GM23338 (cell line): ENCODE data around the gene ERP44. TPM values are rescaled to one million over a fixed set of nuclear protein-coding genes. Genes with fewer than 3 reads are reported as not detected.

ENCODE experiments used
- ATAC-seq: fragments of 200-7000 bp; cut with Tn5 transposase; 3 replicates; pipeline ENCODE4 v1.9.1; 2020
- DNase-seq: peaks from one replicate; pipeline ENCODE4 v3.0.0-alpha.2; 2015; ENCODE audit warnings: low spot score
- H2AFZ ChIP-seq: fragments of 200-600 bp; sonication (generic); 2 replicates; pipeline ENCODE4 v1.8.0; 2016; ENCODE audit warnings: antibody characterized with exemption, mild to moderate bottlenecking, moderate library complexity
- H3F3A ChIP-seq: fragments of 200-600 bp; sonication (generic); replicated peaks from 2 replicates; pipeline ENCODE4 v1.8.0; 2017; ENCODE audit warnings: antibody characterized with exemption, mixed run types, low read depth
- H3K27ac ChIP-seq: fragments of 200-600 bp; sonication (generic); 2 replicates; pipeline ENCODE4 v1.6.1; 2016; ENCODE audit warnings: low read depth
- H3K27me3 ChIP-seq: fragments of 200-600 bp; sonication (generic); 2 replicates; pipeline ENCODE4 v1.8.0; 2016; ENCODE audit warnings: mild to moderate bottlenecking, mixed run types, moderate library complexity; ENCODE audit not compliant: insufficient read depth
- H3K36me3 ChIP-seq: fragments of 200-600 bp; sonication (generic); 2 replicates; pipeline ENCODE4 v1.8.0; 2016; ENCODE audit warnings: mild to moderate bottlenecking; ENCODE audit not compliant: insufficient read depth
- H3K4me1 ChIP-seq: fragments of 200-600 bp; sonication (generic); 2 replicates; pipeline ENCODE4 v1.8.0; 2016; ENCODE audit warnings: mild to moderate bottlenecking, moderate library complexity; ENCODE audit not compliant: insufficient read depth
- H3K4me2 ChIP-seq: fragments of 200-600 bp; sonication (generic); 2 replicates; pipeline ENCODE4 v1.7.1; 2017; ENCODE audit warnings: mixed run types
- H3K4me3 ChIP-seq: fragments of 200-600 bp; sonication (generic); 2 replicates; pipeline ENCODE4 v1.6.1; 2016; ENCODE audit warnings: mixed run types
- H3K79me2 ChIP-seq: fragments of 200-600 bp; sonication (generic); replicated peaks from 2 replicates; pipeline ENCODE4 v1.8.0; 2017; ENCODE audit warnings: mild to moderate bottlenecking; ENCODE audit not compliant: insufficient read depth
- H3K9me2 ChIP-seq: fragments of 200-600 bp; sonication (generic); 2 replicates; pipeline ENCODE4 v1.8.0; 2017; ENCODE audit not compliant: insufficient read depth
- H4K20me1 ChIP-seq: fragments of 200-600 bp; sonication (generic); replicated peaks from 2 replicates; pipeline ENCODE4 v1.8.0; 2017; ENCODE audit warnings: mild to moderate bottlenecking; ENCODE audit not compliant: insufficient read depth
- H3K27ac Mint-ChIP-seq: 2 replicates; pipeline ENCODE4 v1.8.0; 2020; ENCODE audit warnings: inconsistent platforms, mild to moderate bottlenecking, moderate library complexity, mixed read lengths
- H3K27me3 Mint-ChIP-seq: 3 replicates; pipeline ENCODE4 v1.8.0; 2022; ENCODE audit warnings: low read depth, mild to moderate bottlenecking, moderate library complexity, mixed read lengths, inconsistent platforms; ENCODE audit not compliant: insufficient read depth, poor library complexity
- H3K36me3 Mint-ChIP-seq: 3 replicates; pipeline ENCODE4 v1.8.0; 2021; ENCODE audit warnings: low read depth, mild to moderate bottlenecking, inconsistent platforms, moderate library complexity, mixed read lengths
- H3K4me1 Mint-ChIP-seq: 3 replicates; pipeline ENCODE4 v1.8.0; 2020; ENCODE audit warnings: mild to moderate bottlenecking, inconsistent platforms, mixed read lengths
- H3K4me3 Mint-ChIP-seq: 3 replicates; pipeline ENCODE4 v1.8.0; 2021; ENCODE audit warnings: moderate library complexity, mild to moderate bottlenecking, inconsistent platforms, mixed read lengths
- H3K9me3 Mint-ChIP-seq: 3 replicates; pipeline ENCODE4 v1.8.0; 2020; ENCODE audit warnings: moderate library complexity, mild to moderate bottlenecking, inconsistent platforms, mixed read lengths
- CREB1 ChIP-seq: fragments of 250-450 bp; sonication (Bioruptor Pico); IDR thresholded peaks from 2 replicates; pipeline ENCODE4 v1.5.0; 2020; ENCODE audit warnings: low read depth, mild to moderate bottlenecking, moderate library complexity
- CTCF ChIP-seq, 2 experiments: fragments of 200-600 bp in 1 of 2; sonication (generic) in 1 of 2; conservative IDR thresholded peaks; 2 replicates each; pipeline versions ENCODE4 v1.5.1 to v1.6.1; 2016 to 2017; ENCODE audit warnings: antibody characterized with exemption in 2 of 2, low read depth in 2 of 2, mild to moderate bottlenecking in 2 of 2, moderate library complexity in 1 of 2
- ETS1 ChIP-seq: IDR thresholded peaks from 2 replicates; pipeline ENCODE4 v1.6.1; 2016; ENCODE audit warnings: antibody characterized with exemption
- EZH2 ChIP-seq: fragments of 200-600 bp; sonication (generic); IDR thresholded peaks from one replicate; pipeline ENCODE4 v1.8.0; 2017; ENCODE audit warnings: antibody characterized with exemption, mild to moderate bottlenecking, low read depth; ENCODE audit not compliant: unreplicated experiment
- EZH2phosphoT487 ChIP-seq: fragments of 200-600 bp; sonication (generic); IDR thresholded peaks from one replicate; pipeline ENCODE4 v1.8.1; 2018; ENCODE audit warnings: antibody characterized with exemption; ENCODE audit not compliant: unreplicated experiment
- JUNB ChIP-seq: IDR thresholded peaks from one replicate; pipeline ENCODE4 v1.6.1; 2016; ENCODE audit warnings: antibody characterized with exemption; ENCODE audit not compliant: unreplicated experiment
- NANOG ChIP-seq: IDR thresholded peaks from 2 replicates; pipeline ENCODE4 v1.6.1; 2016; ENCODE audit warnings: antibody characterized with exemption, borderline replicate concordance
- POLR2AphosphoS5 ChIP-seq: IDR thresholded peaks from 2 replicates; pipeline ENCODE4 v1.6.1; 2016; ENCODE audit warnings: antibody characterized with exemption, low read depth
- STAT1 ChIP-seq: IDR thresholded peaks from one replicate; pipeline ENCODE4 v1.6.1; 2016; ENCODE audit warnings: antibody characterized with exemption; ENCODE audit not compliant: unreplicated experiment
- ZNF331 ChIP-seq: fragments of 250-450 bp; sonication (Bioruptor Pico); IDR thresholded peaks from 2 replicates; pipeline ENCODE4 v1.5.0; 2020; ENCODE audit warnings: low read depth, mild to moderate bottlenecking, moderate library complexity
- polyA plus RNA-seq: library from polyadenylated mRNA; unstranded; fragments of >200 nt; fragmentation: Nextera tagmentation; extraction: Ambion mirVana; gene quantifications from 2 replicates; pipeline ENCODE4 v1.2.1, GENCODE V29; 2016
- total RNA-seq: library from RNA; depleted of rRNA; stranded (reverse); fragments of >200 nt; shearing (Covaris generic); gene quantifications from 2 replicates; pipeline ENCODE4 v1.2.3, GENCODE V29; 2014
- TF ChIP-seq, protein P1 (sequence below): IDR thresholded peaks from one replicate; pipeline ENCODE4 v1.6.1; 2018; ENCODE audit warnings: antibody characterized with exemption; ENCODE audit not compliant: unreplicated experiment

ERP44 gene
- total and polyA plus RNA-seq, 2 experiments from 2014 or later: 13.0 to 24.1 TPM

DNA sequence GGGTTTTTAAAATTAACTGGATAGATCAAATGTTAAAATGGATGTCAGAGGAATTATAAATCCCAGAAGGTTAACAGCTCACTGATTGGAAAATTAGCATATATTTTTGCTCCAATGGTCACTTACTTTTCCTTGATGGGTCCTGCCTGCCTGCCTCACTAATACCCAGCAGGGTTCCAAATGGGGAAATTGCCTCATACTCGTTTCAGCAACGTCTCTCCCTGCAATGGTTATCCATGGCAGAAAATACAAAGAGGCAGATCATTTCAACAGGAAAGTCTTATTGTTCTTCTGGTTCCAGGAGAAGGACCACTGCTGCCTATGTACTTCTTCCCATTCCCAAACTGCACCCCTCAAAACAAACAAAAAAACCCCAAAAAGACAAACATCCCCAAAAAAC, 71.3 kb downstream of the ERP44 start:
- no peak for ATAC-seq
- TF ChIP-seq CTCF (conservative IDR thresholded peaks at IDR 0.05; ENCODE audit: low read depth in 2 of 2) (no peak), ZNF331 (no peak), JUNB (no peak), CREB1 (CRISPR knock-in tag) (no peak), EZH2 (no peak), ETS1 (no peak), EZH2phosphoT487 (no peak), NANOG (no peak), STAT1 (no peak), POLR2AphosphoS5 (no peak)
- TF ChIP-seq, protein P1, sequence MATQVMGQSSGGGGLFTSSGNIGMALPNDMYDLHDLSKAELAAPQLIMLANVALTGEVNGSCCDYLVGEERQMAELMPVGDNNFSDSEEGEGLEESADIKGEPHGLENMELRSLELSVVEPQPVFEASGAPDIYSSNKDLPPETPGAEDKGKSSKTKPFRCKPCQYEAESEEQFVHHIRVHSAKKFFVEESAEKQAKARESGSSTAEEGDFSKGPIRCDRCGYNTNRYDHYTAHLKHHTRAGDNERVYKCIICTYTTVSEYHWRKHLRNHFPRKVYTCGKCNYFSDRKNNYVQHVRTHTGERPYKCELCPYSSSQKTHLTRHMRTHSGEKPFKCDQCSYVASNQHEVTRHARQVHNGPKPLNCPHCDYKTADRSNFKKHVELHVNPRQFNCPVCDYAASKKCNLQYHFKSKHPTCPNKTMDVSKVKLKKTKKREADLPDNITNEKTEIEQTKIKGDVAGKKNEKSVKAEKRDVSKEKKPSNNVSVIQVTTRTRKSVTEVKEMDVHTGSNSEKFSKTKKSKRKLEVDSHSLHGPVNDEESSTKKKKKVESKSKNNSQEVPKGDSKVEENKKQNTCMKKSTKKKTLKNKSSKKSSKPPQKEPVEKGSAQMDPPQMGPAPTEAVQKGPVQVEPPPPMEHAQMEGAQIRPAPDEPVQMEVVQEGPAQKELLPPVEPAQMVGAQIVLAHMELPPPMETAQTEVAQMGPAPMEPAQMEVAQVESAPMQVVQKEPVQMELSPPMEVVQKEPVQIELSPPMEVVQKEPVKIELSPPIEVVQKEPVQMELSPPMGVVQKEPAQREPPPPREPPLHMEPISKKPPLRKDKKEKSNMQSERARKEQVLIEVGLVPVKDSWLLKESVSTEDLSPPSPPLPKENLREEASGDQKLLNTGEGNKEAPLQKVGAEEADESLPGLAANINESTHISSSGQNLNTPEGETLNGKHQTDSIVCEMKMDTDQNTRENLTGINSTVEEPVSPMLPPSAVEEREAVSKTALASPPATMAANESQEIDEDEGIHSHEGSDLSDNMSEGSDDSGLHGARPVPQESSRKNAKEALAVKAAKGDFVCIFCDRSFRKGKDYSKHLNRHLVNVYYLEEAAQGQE: no peak
- DNase-seq: no peak
- H3K27me3 ChIP-seq: no peaks in the 10 kb centered on the region
- H3K27me3 Mint-ChIP-seq: peaks cover 2% of the 10 kb centered on the region
- H3F3A ChIP-seq: no peaks in the 10 kb centered on the region
- no peak overlapping the region for H3K27ac Mint-ChIP-seq
- H3K79me2 ChIP-seq: no peaks in the 10 kb centered on the region
- H3K36me3 ChIP-seq: no peaks in the 10 kb centered on the region
- peaks cover 7% of the 10 kb centered on the region; the same call in 2 of the 3 replicates for H3K36me3 Mint-ChIP-seq
- no peak overlapping the region for H3K4me2 ChIP-seq
- H3K9me3 Mint-ChIP-seq: peaks cover under 1% of the 10 kb centered on the region; the same call in 1 of the 3 replicates
- H4K20me1 ChIP-seq: no peaks in the 10 kb centered on the region
- no peaks in the 10 kb centered on the region for H3K9me2 ChIP-seq
- H3K4me3 Mint-ChIP-seq: no peak overlapping the region
- H3K4me1 Mint-ChIP-seq: peaks cover 12% of the 10 kb centered on the region
- H3K4me1 ChIP-seq: no peaks in the 10 kb centered on the region
- no peak overlapping the region for H2AFZ ChIP-seq
- H3K4me3 ChIP-seq: no peak overlapping the region
- no peak overlapping the region for H3K27ac ChIP-seq
